T-helper 1 cell (primary cell): ENCODE measurements around the gene RIPK3.
"Not testable (repeated sequence)": the region's sequence is repeated elsewhere in the genome, so short reads cannot be mapped to it uniquely, and the experiment has no call there.

Source experiments
- DNase-seq, 5 donors: peaks; one replicate each; pipeline ENCODE4 v3.0.0-alpha.2; 2012 to 2020
- total RNA-seq, 4 donors: gene quantifications; one replicate each; lab custom pipeline; 2026; lab: John Stamatoyannopoulos, UW

RIPK3 gene
- 7.6 to 22.1 (median 18.1) reads per million in 4 donors for total RNA-seq

GRCh38 chr14:24339284-24340151 is at the start of gene RIPK3:
TSS of gene RIPK3 (minus strand) at chr14:24339991. CDS start at chr14:24339826, 165 bp downstream.
- peak in 4 of 5 donors; percentile 39 to 71 (median 54) for DNase-seq

GRCh38 chr14:24389226-24389848 is 49.5 kb upstream of the RIPK3 start:
- no peak for DNase-seq

GRCh38 chr14:24388474-24389179 is 48.8 kb upstream of the RIPK3 start:
- DNase-seq: no peak

- not testable (repeated sequence) for DNase-seq
These were observed 47.8 kb upstream of the RIPK3 start for GRCh38 chr14:24387579-24387978.

GRCh38 chr14:24387009-24387345 is 47.2 kb upstream of the RIPK3 start:
- DNase-seq: no peak

- no peak for DNase-seq
These were observed 45.7 kb upstream of the RIPK3 start for GRCh38 chr14:24385524-24385923.

GRCh38 chr14:24384169-24384568 is 44.4 kb upstream of the RIPK3 start:
- no peak for DNase-seq

- DNase-seq: no peak
These were observed 42.2 kb upstream of the RIPK3 start for GRCh38 chr14:24382064-24382371.

- no peak for DNase-seq
These were observed 41.7 kb upstream of the RIPK3 start for GRCh38 chr14:24381363-24382063.

GRCh38 chr14:24379907-24380730 is 40.3 kb upstream of the RIPK3 start:
- DNase-seq: no peak

GRCh38 chr14:24378981-24379906 is 39.5 kb upstream of the RIPK3 start:
- DNase-seq: no peak

GRCh38 chr14:24378327-24378726 is 38.5 kb upstream of the RIPK3 start:
- no peak for DNase-seq

GRCh38 chr14:24377657-24378056 is 37.9 kb upstream of the RIPK3 start:
- no peak for DNase-seq

GRCh38 chr14:24377126-24377525 is 37.3 kb upstream of the RIPK3 start:
- no peak for DNase-seq

GRCh38 chr14:24376448-24377070 is 36.8 kb upstream of the RIPK3 start:
- no peak for DNase-seq

- DNase-seq: no peak
These were observed 33.1 kb upstream of the RIPK3 start for GRCh38 chr14:24372701-24373416.

GRCh38 chr14:24371605-24372004 is 31.8 kb upstream of the RIPK3 start:
- not testable (repeated sequence) for DNase-seq

- no peak for DNase-seq
These were observed 31.0 kb upstream of the RIPK3 start for GRCh38 chr14:24370748-24371147.

- DNase-seq: no peak
These were observed 30.3 kb upstream of the RIPK3 start for GRCh38 chr14:24369907-24370687.
